Measurements from ENCODE around the gene OR5D16. TPM values are rescaled to one million over a fixed set of nuclear protein-coding genes. Genes with fewer than 3 reads are reported as not detected.

The OR5D16 gene
- polyA plus RNA-seq (2011; rRNA removed) (not detected in 2 replicates), polyA minus RNA-seq (2011; rRNA and poly(A)+ RNA removed) (not detected in 2 replicates)

GRCh38 chr11:55838452-55838851 lies at the start of gene OR5D16:
TSS of gene OR5D16 (plus strand) at chr11:55838752. CDS start at chr11:55838752, 0 bp downstream.
- H3K27me3 ChIP-seq (ENCODE audit: control insufficient read depth, insufficient read depth, low read length), result no peaks in the 10 kb centered on the region
- no peak for TF ChIP-seq CTCF (IDR thresholded peaks at IDR 0.05; ENCODE audit: low read depth, low read length)
- POLR2A ChIA-PET, result no interaction called here

GRCh38 chr11:55791606-55792005 lies 46.9 kb upstream of the OR5D16 start:
- H3K27me3 ChIP-seq (ENCODE audit: control insufficient read depth, insufficient read depth, low read length), result no peaks in the 10 kb centered on the region
- ChIA-PET CTCF (no interaction called here), POLR2A (no interaction called here)
- no peak overlapping the region for H3K27ac ChIP-seq (ENCODE audit: low read depth, low read length)
- H3K9me3 ChIP-seq (ENCODE audit: control insufficient read depth, insufficient read depth, low read length), result peaks cover 6% of the 10 kb centered on the region; the same call in 1 of the 2 replicates
- no peak overlapping the region for H3K4me3 ChIP-seq (ENCODE audit: low read depth, low read length)
- DNase-seq (ENCODE audit: low read depth, low spot score), result no peak
- TF ChIP-seq CTCF (IDR thresholded peaks at IDR 0.05; ENCODE audit: low read depth, low read length), result no peak

More at GRCh38 chr11:55838452-55838851, at the start of gene OR5D16:
- DNase-seq (ENCODE audit: low read depth, low spot score), result no peak
- H3K4me3 ChIP-seq (ENCODE audit: low read depth, low read length), result no peak within 1 kb of the TSS
- CTCF ChIA-PET, result no interaction called here
- H3K9me3 ChIP-seq (ENCODE audit: control insufficient read depth, insufficient read depth, low read length), result 0 out of 2 replicates have a peak, but pooled peaks cover 3% of the 10 kb centered on the region
- H3K27ac ChIP-seq (ENCODE audit: low read depth, low read length), result no peak within 1 kb of the TSS

- DNase-seq (ENCODE audit: low read depth, low spot score), result no peak
- no peak overlapping the region for H3K27ac ChIP-seq (ENCODE audit: low read depth, low read length)
- no peak for TF ChIP-seq CTCF (IDR thresholded peaks at IDR 0.05; ENCODE audit: low read depth, low read length)
- ChIA-PET POLR2A (no interaction called here), CTCF (no interaction called here)
- no peaks in the 10 kb centered on the region for H3K27me3 ChIP-seq (ENCODE audit: control insufficient read depth, insufficient read depth, low read length)
- H3K4me3 ChIP-seq (ENCODE audit: low read depth, low read length), result no peak overlapping the region
- H3K9me3 ChIP-seq (ENCODE audit: control insufficient read depth, insufficient read depth, low read length), result peaks cover 6% of the 10 kb centered on the region; the same call in 1 of the 2 replicates
These were observed 45.2 kb upstream of the OR5D16 start for GRCh38 chr11:55793321-55793720.

- no peak within 1 kb of the TSS for H3K27ac ChIP-seq (ENCODE audit: low read depth, low read length)
- ChIA-PET CTCF (no interaction called here), POLR2A (no interaction called here)
- no peak for DNase-seq (ENCODE audit: low read depth, low spot score)
- TF ChIP-seq CTCF (IDR thresholded peaks at IDR 0.05; ENCODE audit: low read depth, low read length), result no peak
- no peaks in the 10 kb centered on the region for H3K27me3 ChIP-seq (ENCODE audit: control insufficient read depth, insufficient read depth, low read length)
- no peak within 1 kb of the TSS for H3K4me3 ChIP-seq (ENCODE audit: low read depth, low read length)
- peaks cover 6% of the 10 kb centered on the region; the same call in 1 of the 2 replicates for H3K9me3 ChIP-seq (ENCODE audit: control insufficient read depth, insufficient read depth, low read length)
These were observed 43.3 kb upstream of the OR5D16 start, which contains the start of gene OR5D14 for GRCh38 chr11:55795256-55795655. TSS of gene OR5D14 (plus strand) at chr11:55795556. CDS start at chr11:55795556, 0 bp downstream.

GRCh38 chr11:55806248-55806647 lies 32.3 kb upstream of the OR5D16 start:
- CTCF ChIA-PET, result no interaction called here
- DNase-seq (ENCODE audit: low read depth, low spot score), result no peak
- Histone ChIP-seq H3K27ac (ENCODE audit: low read depth, low read length) (no peak overlapping the region), H3K27me3 (ENCODE audit: control insufficient read depth, insufficient read depth, low read length) (no peaks in the 10 kb centered on the region), H3K9me3 (ENCODE audit: control insufficient read depth, insufficient read depth, low read length) (peaks cover 3% of the 10 kb centered on the region; the same call in 1 of the 2 replicates), H3K4me3 (ENCODE audit: low read depth, low read length) (no peak overlapping the region)
- POLR2A ChIA-PET, result no interaction called here
- TF ChIP-seq CTCF (IDR thresholded peaks at IDR 0.05; ENCODE audit: low read depth, low read length), result no peak
